H1 (cell line): ENCODE data around the gene KLHL29. TPM values are rescaled to one million over a fixed set of nuclear protein-coding genes. Genes with fewer than 3 reads are reported as not detected.

Experiments used
- GABPA ChIP-seq: IDR thresholded peaks from 2 replicates; pipeline ENCODE4 v1.6.1; 2011; ENCODE audit warnings: mild to moderate bottlenecking, low read length, moderate library complexity, borderline replicate concordance; ENCODE audit not compliant: insufficient read depth
- polyA plus RNA-seq, 7 experiments: library from polyadenylated mRNA; depleted of rRNA in 3 of 7; stranded (reverse) in 5 of 7; unstranded in 2 of 7; fragments of >200 nt in 5 of 7; fragments of 200-250 nt in 2 of 7; gene quantifications; 1 replicate in 5 of 7; 2 replicates in 1 of 7; 4 replicates in 1 of 7; pipeline versions ENCODE4 v1.2.1 to v1.2.3, GENCODE V29; 2011 to 2013; ENCODE audit warnings: missing spikeins in 2 of 7, mixed read lengths in 2 of 7
- total RNA-seq: library from RNA; stranded (reverse); fragmentation: NEBNext Ultra II Directional; extraction: Animal tissue kit (Norgen Biotek cat#: 25700); gene quantifications from 2 replicates; pipeline ENCODE4 v1.2.1, GENCODE V29; 2021

Gene KLHL29
- total and polyA plus RNA-seq, 2 of the 8 experiments (the other 6 are each of a cell fraction or from before 2014, with no cell fraction given), result 1.1 to 4.7 TPM

DNA sequence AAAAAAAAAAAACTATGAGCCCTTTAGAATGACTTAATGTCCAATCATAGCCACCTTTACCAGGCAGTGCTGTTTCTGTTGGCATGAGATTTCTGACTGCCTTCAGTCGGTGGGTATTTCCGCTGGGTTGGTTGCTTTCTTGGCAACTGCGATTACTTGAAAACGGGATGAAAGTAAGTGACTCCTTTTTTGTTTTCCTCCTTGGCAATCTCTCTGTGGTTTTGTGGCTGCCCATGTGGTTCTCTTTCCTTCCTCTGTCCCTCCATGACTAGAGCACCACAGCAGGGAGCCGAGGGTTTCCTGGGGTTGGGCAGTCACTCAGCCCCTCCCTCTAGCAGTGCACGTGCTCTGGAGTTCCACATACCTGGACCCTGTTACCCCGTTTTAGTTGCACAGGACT, 112.1 kb downstream of the KLHL29 start (continued):
- no peak for TF ChIP-seq GABPA
